Liver (tissue), 9 donors: ENCODE data around the gene ZMPSTE24. TPM values are rescaled to one million over a fixed set of nuclear protein-coding genes. Genes with fewer than 3 reads are reported as not detected.

Experiments
- DNase-seq: peaks from one replicate; pipeline ENCODE4 v3.0.0-alpha.2; 2017; ENCODE audit warnings: low spot score
- H3K27ac ChIP-seq, 2 donors: one replicate each; pipeline ENCODE4 v1.7.0; 2013; ENCODE audit warnings: inconsistent platforms in 2 of 2, low read length in 2 of 2, control low read depth in 1 of 2, low read depth in 1 of 2, mild to moderate bottlenecking in 1 of 2
- H3K27me3 ChIP-seq, 4 donors: one replicate each; pipeline versions ENCODE4 v1.6.1 to v1.7.0; 2013; ENCODE audit warnings: low read length in 3 of 4, inconsistent platforms in 1 of 4, mild to moderate bottlenecking in 1 of 4, moderate library complexity in 1 of 4; ENCODE audit not compliant: control insufficient read depth in 4 of 4, insufficient read depth in 4 of 4
- H3K36me3 ChIP-seq, 4 donors: one replicate each; pipeline versions ENCODE4 v1.6.1 to v1.7.0; 2013; ENCODE audit warnings: low read length in 3 of 4, mild to moderate bottlenecking in 3 of 4, low read depth in 1 of 4, moderate library complexity in 1 of 4; ENCODE audit not compliant: control insufficient read depth in 4 of 4, insufficient read depth in 3 of 4
- H3K4me1 ChIP-seq, 4 donors: one replicate each; pipeline versions ENCODE4 v1.6.1 to v1.7.0; 2013; ENCODE audit warnings: low read length in 3 of 4, mild to moderate bottlenecking in 3 of 4, moderate library complexity in 1 of 4; ENCODE audit not compliant: control insufficient read depth in 4 of 4, insufficient read depth in 4 of 4
- H3K4me3 ChIP-seq, 3 donors: one replicate each; pipeline versions ENCODE4 v1.6.1 to v1.7.0; 2013; ENCODE audit warnings: low read length in 3 of 3, control low read depth in 1 of 3, low read depth in 1 of 3, mild to moderate bottlenecking in 1 of 3
- H3K9ac ChIP-seq, 2 donors: one replicate each; pipeline ENCODE4 v1.7.0; 2013; ENCODE audit warnings: low read length in 2 of 2, mild to moderate bottlenecking in 2 of 2, moderate library complexity in 2 of 2, control low read depth in 1 of 2, low read depth in 1 of 2
- H3K9me3 ChIP-seq, 4 donors: one replicate each; pipeline versions ENCODE4 v1.6.1 to v1.7.0; 2013; ENCODE audit warnings: low read length in 3 of 4; ENCODE audit not compliant: control insufficient read depth in 4 of 4
- EGR1 ChIP-seq, 2 donors: IDR thresholded peaks; 2 replicates each; pipeline ENCODE4 v1.6.1; 2016 to 2018; ENCODE audit warnings: antibody characterized with exemption in 2 of 2, low read depth in 2 of 2
- FOXA1 ChIP-seq: IDR thresholded peaks from 2 replicates; pipeline ENCODE4 v1.6.1; 2016; ENCODE audit warnings: antibody characterized with exemption
- FOXA2 ChIP-seq: IDR thresholded peaks from 2 replicates; pipeline ENCODE4 v1.6.1; 2016; ENCODE audit warnings: antibody characterized with exemption
- HNF4A ChIP-seq, 2 donors: conservative IDR thresholded peaks; 2 replicates each; pipeline ENCODE4 v1.6.1; 2016; ENCODE audit warnings: antibody characterized with exemption in 2 of 2, mild to moderate bottlenecking in 2 of 2
- HNF4G ChIP-seq: IDR thresholded peaks from 2 replicates; pipeline ENCODE4 v1.6.1; 2016; ENCODE audit warnings: antibody characterized with exemption
- JUND ChIP-seq, 2 donors: IDR thresholded peaks; 2 replicates each; pipeline ENCODE4 v1.6.1; 2016; ENCODE audit warnings: antibody characterized with exemption in 2 of 2
- NR2F2 ChIP-seq: IDR thresholded peaks from 2 replicates; pipeline ENCODE4 v1.6.1; 2016; ENCODE audit warnings: antibody characterized with exemption
- RAD21 ChIP-seq, 2 donors: IDR thresholded peaks; 2 replicates each; pipeline ENCODE4 v1.6.1; 2016; ENCODE audit warnings: antibody characterized with exemption in 2 of 2, mild to moderate bottlenecking in 2 of 2
- RXRA ChIP-seq, 2 donors: IDR thresholded peaks; 2 replicates each; pipeline ENCODE4 v1.6.1; 2017 to 2018; ENCODE audit warnings: antibody characterized with exemption in 2 of 2, mild to moderate bottlenecking in 1 of 2
- SP1 ChIP-seq: IDR thresholded peaks from 2 replicates; pipeline ENCODE4 v1.6.1; 2018; ENCODE audit warnings: antibody characterized with exemption, mild to moderate bottlenecking
- TAF1 ChIP-seq: conservative IDR thresholded peaks from 2 replicates; pipeline ENCODE4 v1.6.1; 2016; ENCODE audit warnings: antibody characterized with exemption, mild to moderate bottlenecking
- YY1 ChIP-seq: IDR thresholded peaks from 2 replicates; pipeline ENCODE4 v1.6.1; 2016; ENCODE audit warnings: antibody characterized with exemption, mild to moderate bottlenecking
- WGBS: extraction: QIAGEN DNeasy Blood & Tissue Kit; methylation state at CpG from one replicate; pipeline ENCODE4 v1.1.7; 2013; 5-methylcytosine and 5-hydroxymethylcytosine counted together
- polyA plus RNA-seq, 2 donors: library from polyadenylated mRNA; stranded (reverse) in 1 of 2; unstranded in 1 of 2; fragments of 200-250 nt in 1 of 2; fragments of >200 nt in 1 of 2; fragmentation: Nextera tagmentation in 1 of 2; extraction: Ambion mirVana in 1 of 2; gene quantifications; one replicate each; pipeline versions ENCODE4 v1.2.1 to v1.2.3, GENCODE V29; 2013 to 2015
- total RNA-seq, 2 donors: library from RNA; depleted of rRNA; stranded (reverse); fragments of >200 nt; gene quantifications; one replicate each; pipeline ENCODE4 v1.2.3, GENCODE V29; 2014
- TF ChIP-seq, protein P1 (sequence below): IDR thresholded peaks from 2 replicates; pipeline ENCODE4 v1.6.1; 2016; ENCODE audit warnings: antibody characterized with exemption, mild to moderate bottlenecking
- TF ChIP-seq, protein P2 (sequence below): fragments of 150-350 bp; IDR thresholded peaks from 2 replicates; pipeline ENCODE4 v1.5.1; 2017; ENCODE audit warnings: improper control_type of control experiment, low read depth, low read length; ENCODE audit not compliant: missing input control
- donor health status: healthy.
- donor health status: healthy.
- donor health status: healthy.
- donor health status: healthy.
- donor health status: healthy.

The ZMPSTE24 gene
- total and polyA plus RNA-seq, 4 donors: 17.3 to 40.1 (median 22.6) TPM

- TF ChIP-seq, protein P1, sequence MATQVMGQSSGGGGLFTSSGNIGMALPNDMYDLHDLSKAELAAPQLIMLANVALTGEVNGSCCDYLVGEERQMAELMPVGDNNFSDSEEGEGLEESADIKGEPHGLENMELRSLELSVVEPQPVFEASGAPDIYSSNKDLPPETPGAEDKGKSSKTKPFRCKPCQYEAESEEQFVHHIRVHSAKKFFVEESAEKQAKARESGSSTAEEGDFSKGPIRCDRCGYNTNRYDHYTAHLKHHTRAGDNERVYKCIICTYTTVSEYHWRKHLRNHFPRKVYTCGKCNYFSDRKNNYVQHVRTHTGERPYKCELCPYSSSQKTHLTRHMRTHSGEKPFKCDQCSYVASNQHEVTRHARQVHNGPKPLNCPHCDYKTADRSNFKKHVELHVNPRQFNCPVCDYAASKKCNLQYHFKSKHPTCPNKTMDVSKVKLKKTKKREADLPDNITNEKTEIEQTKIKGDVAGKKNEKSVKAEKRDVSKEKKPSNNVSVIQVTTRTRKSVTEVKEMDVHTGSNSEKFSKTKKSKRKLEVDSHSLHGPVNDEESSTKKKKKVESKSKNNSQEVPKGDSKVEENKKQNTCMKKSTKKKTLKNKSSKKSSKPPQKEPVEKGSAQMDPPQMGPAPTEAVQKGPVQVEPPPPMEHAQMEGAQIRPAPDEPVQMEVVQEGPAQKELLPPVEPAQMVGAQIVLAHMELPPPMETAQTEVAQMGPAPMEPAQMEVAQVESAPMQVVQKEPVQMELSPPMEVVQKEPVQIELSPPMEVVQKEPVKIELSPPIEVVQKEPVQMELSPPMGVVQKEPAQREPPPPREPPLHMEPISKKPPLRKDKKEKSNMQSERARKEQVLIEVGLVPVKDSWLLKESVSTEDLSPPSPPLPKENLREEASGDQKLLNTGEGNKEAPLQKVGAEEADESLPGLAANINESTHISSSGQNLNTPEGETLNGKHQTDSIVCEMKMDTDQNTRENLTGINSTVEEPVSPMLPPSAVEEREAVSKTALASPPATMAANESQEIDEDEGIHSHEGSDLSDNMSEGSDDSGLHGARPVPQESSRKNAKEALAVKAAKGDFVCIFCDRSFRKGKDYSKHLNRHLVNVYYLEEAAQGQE: no peak
Observed at GRCh38 chr1:40291293-40291692, 33.3 kb downstream of the ZMPSTE24 start (continued).

- H3K9me3 ChIP-seq: no peaks in the 10 kb centered on the region
- TF ChIP-seq JUND (IDR thresholded peaks at IDR 0.05) (no peak), YY1 (no peak), HNF4A (conservative IDR thresholded peaks at IDR 0.05) (no peak), RAD21 (IDR thresholded peaks at IDR 0.05) (no peak), NR2F2 (no peak), TAF1 (no peak), RXRA (IDR thresholded peaks at IDR 0.05) (no peak)
- no peaks in the 10 kb centered on the region for H3K36me3 ChIP-seq
- DNase-seq: no peak
- no peaks in the 10 kb centered on the region for H3K4me1 ChIP-seq
- H3K27ac ChIP-seq: no peak overlapping the region
- H3K9ac ChIP-seq: no peak overlapping the region
- WGBS: 71% methylated on average over 8 of the region's 8 CpGs
- no peaks in the 10 kb centered on the region for H3K27me3 ChIP-seq
- H3K4me3 ChIP-seq: no peak overlapping the region
Observed at GRCh38 chr1:40299366-40300248, 41.6 kb downstream of the ZMPSTE24 start.

DNA sequence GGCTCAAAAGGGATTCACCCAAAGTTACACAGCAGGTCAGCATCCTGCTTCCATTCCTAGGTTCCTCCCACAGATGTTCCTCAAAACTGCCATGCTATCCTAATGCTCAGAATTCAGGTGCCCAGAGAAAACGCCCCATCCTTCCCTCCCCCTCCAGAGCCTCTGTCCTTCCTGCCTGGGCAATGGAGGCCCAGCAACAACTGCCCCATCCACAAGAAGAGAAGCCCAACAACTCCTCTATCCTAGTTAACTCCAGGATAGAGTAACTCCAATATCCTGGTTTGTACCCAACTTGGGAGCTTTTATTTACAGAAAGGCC lies 42.2 kb downstream of the ZMPSTE24 start:
- H3K4me1 ChIP-seq: no peaks in the 10 kb centered on the region
- no peaks in the 10 kb centered on the region for H3K9me3 ChIP-seq
- DNase-seq: no peak
- H3K27ac ChIP-seq: no peak overlapping the region
- H3K36me3 ChIP-seq: no peaks in the 10 kb centered on the region
- WGBS: 88% methylated on average over 1 of the region's 1 CpG
- no peak overlapping the region for H3K9ac ChIP-seq
- no peak overlapping the region for H3K4me3 ChIP-seq
- H3K27me3 ChIP-seq: no peaks in the 10 kb centered on the region
- TF ChIP-seq FOXA2 (no peak), JUND (IDR thresholded peaks at IDR 0.05) (no peak), TAF1 (no peak), EGR1 (IDR thresholded peaks at IDR 0.05; ENCODE audit: low read depth in 2 of 2) (no peak), YY1 (no peak), HNF4G (no peak), NR2F2 (no peak), SP1 (no peak), HNF4A (conservative IDR thresholded peaks at IDR 0.05) (no peak), RAD21 (IDR thresholded peaks at IDR 0.05) (no peak), FOXA1 (no peak), RXRA (IDR thresholded peaks at IDR 0.05) (no peak)
- TF ChIP-seq, protein P2, sequence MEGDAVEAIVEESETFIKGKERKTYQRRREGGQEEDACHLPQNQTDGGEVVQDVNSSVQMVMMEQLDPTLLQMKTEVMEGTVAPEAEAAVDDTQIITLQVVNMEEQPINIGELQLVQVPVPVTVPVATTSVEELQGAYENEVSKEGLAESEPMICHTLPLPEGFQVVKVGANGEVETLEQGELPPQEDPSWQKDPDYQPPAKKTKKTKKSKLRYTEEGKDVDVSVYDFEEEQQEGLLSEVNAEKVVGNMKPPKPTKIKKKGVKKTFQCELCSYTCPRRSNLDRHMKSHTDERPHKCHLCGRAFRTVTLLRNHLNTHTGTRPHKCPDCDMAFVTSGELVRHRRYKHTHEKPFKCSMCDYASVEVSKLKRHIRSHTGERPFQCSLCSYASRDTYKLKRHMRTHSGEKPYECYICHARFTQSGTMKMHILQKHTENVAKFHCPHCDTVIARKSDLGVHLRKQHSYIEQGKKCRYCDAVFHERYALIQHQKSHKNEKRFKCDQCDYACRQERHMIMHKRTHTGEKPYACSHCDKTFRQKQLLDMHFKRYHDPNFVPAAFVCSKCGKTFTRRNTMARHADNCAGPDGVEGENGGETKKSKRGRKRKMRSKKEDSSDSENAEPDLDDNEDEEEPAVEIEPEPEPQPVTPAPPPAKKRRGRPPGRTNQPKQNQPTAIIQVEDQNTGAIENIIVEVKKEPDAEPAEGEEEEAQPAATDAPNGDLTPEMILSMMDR: no peak
- TF ChIP-seq, protein P1: no peak
